GM21737 (cell line): Measurements from ENCODE around the gene ZNF431.
"Not testable (repeated sequence)": the region's sequence is repeated elsewhere in the genome, so short reads cannot be mapped to it uniquely, and the experiment has no call there.

Experiments
- ATAC-seq: cut with Tn5 transposase; IDR thresholded peaks from one replicate; pipeline ENCODE4 v1.9.1; 2021; ENCODE audit warnings: mild to moderate bottlenecking, moderate library complexity; ENCODE audit not compliant: unreplicated experiment

The ZNF431 gene

DNA sequence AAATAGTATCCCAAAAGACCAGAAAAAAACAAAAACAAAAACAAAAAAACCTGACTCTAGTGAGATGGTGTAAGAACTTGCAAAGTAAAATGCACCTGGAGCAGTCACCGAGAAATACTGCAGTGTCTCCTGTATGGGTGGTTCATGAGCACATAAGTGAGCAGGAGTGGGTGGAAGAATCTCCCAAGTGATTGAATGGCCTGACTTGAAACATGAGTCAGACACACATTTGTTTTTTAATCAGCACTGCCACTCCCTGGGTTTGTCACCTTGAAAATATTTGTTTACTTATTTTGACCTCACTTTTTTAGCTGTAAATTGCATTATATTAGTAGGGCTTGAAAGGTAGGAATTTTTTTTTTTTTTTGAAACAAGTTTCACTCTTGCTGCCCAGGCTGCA, 2.0 kb downstream of the ZNF431 start:
- no peak for ATAC-seq

- ATAC-seq = no peak
Measured at GRCh38 chr19:21147540-21147939, 5.7 kb downstream of the ZNF431 start.

DNA sequence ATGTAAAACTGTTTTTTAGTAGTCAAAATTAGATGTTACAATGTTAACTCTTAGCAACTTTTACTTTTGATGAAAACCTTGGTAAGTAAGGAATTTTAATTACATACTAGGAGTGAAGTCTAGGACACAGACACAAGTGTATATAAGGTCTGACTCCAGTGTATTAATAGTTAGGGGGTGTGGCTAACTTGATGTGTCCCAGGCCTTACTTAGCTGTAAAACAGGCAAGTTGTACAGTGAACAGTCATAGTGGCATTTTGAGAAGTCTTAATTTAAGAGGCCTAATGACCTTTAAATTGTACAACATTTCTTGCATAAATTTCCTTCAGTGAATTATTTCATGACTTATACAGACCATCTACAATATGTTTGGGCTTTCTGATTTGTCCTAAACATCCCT, 6.8 kb downstream of the ZNF431 start:
- ATAC-seq = no peak

GRCh38 chr19:21149877-21150276, 8.0 kb downstream of the ZNF431 start:
- no peak for ATAC-seq

- ATAC-seq = no peak
Measured at GRCh38 chr19:21151460-21151859, 9.6 kb downstream of the ZNF431 start.

DNA sequence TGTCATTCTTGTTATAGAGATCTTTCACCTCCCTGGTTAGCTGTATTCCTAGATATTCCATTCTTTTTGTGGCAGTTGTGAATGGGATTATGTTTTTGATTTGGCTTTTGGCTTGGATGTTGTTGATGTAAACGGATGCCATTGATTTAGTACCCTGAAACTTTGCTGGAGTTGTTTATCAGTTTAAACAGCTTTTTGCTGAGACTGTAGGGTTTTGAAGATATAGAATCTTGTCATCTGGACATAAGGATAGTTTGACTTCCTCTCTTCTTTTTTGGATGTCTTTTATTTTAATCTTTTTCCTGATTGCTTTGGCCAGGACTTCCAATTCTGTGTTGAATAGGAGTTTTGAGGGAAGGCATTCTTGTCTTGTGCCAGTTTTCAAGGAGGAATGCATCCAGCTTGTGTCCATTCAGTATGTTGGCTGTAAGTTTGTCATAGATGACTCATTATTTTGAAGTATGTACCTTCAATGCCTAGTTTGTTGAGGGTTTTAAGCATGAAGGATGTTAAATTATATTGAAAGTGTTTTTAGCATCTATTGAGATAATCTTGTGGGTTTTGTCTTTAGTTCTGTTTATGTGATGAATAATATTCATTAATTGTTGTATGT, 16.8 kb downstream of the ZNF431 start:
- no peak for ATAC-seq

GRCh38 chr19:21164541-21164940, 22.7 kb downstream of the ZNF431 start:
- no peak for ATAC-seq

- ATAC-seq = no peak
Measured at GRCh38 chr19:21166436-21166835, 24.6 kb downstream of the ZNF431 start.

DNA sequence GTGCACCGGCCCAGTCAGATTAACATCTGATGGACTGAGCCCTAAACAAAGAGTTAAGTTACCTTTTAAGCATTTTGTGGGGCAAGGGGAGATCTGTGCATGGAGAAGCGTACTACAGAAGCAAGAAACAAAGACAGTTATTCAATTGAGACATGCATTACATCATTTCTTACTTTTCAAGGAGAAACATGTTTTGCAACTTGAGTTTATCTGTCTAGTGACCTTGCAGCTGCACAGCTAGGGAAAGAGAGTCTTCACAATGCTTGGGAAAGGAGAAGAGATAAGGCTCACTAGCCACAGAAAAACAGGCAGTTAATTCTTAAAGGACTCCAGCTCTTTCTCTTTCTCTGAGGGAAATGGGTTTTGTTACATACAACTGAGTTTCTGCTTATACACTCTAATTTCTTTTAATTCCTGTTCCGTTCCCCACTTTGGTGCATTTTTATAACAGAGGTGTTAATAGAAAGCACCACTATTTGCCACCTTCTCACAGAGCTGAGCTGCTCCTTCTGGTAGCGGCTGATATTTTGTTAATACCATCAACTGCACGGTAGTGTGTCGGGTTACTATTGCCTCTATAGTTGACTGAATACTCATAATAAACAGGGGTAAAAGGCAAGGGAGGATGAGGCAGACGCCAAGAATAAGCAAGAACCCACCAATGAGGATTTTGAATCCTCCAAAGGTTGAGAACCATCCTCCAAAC, 55.9 kb downstream of the ZNF431 start:
- ATAC-seq = no peak

DNA sequence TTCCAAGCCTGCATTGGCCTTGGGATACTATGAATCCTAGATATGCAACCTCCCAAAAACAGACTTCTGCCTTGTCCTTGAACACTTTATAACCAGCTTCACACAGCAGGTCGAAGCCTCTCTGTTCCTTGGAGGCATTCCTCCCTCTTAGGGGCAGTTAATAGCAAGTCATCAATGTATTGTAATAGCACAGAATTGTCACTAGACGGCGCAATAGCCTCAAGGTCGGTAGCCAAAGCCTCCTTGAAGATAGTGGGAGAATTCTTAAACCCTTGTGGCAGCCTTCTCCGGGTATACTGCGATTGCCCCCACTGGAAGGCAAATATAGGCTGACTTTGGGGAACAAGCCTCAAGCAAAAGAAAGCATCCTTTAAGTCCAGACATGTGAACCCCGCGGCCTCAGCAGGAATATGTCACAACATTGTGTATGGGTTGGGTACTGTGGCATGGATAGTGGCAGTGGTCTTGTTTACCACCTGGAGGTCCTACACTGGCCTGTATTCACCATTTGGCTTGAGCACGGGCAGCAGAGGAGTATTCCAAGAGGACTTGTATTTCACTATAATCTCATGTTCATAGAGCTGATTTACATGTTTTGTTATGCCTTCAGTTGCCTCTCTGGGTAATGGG, 61.1 kb downstream of the ZNF431 start:
- no peak for ATAC-seq

GRCh38 chr19:21210037-21210621, 68.3 kb downstream of the ZNF431 start:
- no peak for ATAC-seq

DNA sequence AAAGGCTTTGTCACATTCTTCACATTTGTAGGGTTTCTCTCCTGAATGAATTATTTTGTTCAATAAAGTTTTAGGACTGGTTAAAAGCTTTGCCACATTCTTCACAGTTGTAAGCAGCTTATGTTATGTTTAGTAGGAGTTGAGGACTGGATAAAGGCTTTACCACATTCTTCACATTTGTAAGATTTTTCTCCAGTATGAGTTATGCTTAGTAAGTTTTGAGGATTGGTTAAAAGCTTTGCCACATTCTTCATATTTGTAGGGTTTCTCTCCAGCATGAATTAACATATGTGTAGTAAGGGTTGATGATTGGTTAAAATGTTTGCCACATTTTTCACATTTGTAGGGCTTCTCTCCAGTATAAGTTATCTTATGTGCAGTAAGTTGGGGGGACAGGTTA, 79.9 kb downstream of the ZNF431 start:
- no peak for ATAC-seq

- ATAC-seq = not testable (repeated sequence)
Measured at GRCh38 chr19:21229938-21230337, 88.1 kb downstream of the ZNF431 start.

DNA sequence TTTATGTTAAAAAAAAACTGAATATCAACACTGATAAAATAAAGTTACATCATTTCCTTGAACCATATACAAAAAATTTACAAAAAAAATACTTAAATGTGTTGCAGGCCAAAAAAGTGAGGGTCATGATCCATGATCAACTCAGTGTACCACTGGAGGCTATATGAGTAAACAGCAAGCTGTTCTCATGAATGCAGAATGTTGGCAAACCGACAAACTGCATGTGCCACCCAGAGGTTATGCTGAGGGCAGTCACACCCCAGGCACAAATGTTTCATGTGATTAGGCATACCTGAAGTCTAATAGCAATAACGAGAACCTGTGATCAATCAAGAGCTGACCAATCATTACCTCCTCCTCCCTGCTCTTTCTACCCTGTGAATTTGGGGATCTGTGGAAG, 91.9 kb downstream of the ZNF431 start:
- no peak for ATAC-seq

DNA sequence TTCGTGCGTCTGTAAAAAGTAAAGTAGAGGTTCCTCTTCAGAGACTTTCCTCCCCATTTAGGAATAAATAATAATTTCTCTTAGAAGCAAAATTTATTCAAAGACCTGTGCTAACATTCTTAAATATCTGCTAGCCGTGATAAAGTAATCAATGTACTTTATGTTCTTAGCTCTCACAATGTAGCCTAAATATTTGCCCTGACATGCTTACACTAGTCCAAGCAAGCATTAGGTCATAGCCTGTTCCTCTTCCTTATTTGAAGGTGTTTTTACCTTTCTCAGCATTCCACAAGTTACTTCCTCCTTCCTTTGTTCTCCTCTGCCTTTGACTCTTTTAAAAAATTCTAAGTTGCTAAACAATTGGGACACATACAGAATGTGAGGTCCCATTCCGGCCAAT, 94.9 kb downstream of the ZNF431 start:
- not testable (repeated sequence) for ATAC-seq

GRCh38 chr19:21238670-21239069, 96.8 kb downstream of the ZNF431 start:
- ATAC-seq = no peak
